MV-4-11 (cell line): Measurements from ENCODE around the gene WDR54.
A peak's percentile ranks its signal among the peaks of the same experiment; 100 is the strongest.

ENCODE experiments used
- DNase-seq: peaks from one replicate; lab custom pipeline; 2025; lab: John Stamatoyannopoulos, UW

WDR54 gene

GRCh38 chr2:74421221-74421870 is at the start of gene WDR54, which contains the start of gene C2orf81:
TSS of gene WDR54 (plus strand) at chr2:74421730. CDS start at chr2:74422154, 424 bp downstream.
TSS of gene C2orf81 (minus strand) at chr2:74421619. CDS start at chr2:74421560, 59 bp downstream.
- DNase-seq: peak; percentile 89

- DNase-seq: no peak
Measured at GRCh38 chr2:74372674-74373073, 48.9 kb upstream of the WDR54 start.

- DNase-seq: no peak
Measured at GRCh38 chr2:74373221-74373676, 48.3 kb upstream of the WDR54 start.

- no peak for DNase-seq
Measured at GRCh38 chr2:74373985-74374384, 47.5 kb upstream of the WDR54 start.

- no peak for DNase-seq
Measured at GRCh38 chr2:74374509-74375205, 46.9 kb upstream of the WDR54 start.

- peak; percentile 63 for DNase-seq
Measured at GRCh38 chr2:74375838-74376237, 45.7 kb upstream of the WDR54 start.

GRCh38 chr2:74378007-74378406 is 43.5 kb upstream of the WDR54 start:
- DNase-seq: no peak

- no peak for DNase-seq
Measured at GRCh38 chr2:74379851-74380789, 41.4 kb upstream of the WDR54 start, which contains the start of gene DCTN1. TSS of gene DCTN1 (minus strand) at chr2:74380311. CDS start at chr2:74380037, 274 bp downstream.

GRCh38 chr2:74381751-74382150 is 39.8 kb upstream of the WDR54 start:
- no peak for DNase-seq

- DNase-seq: no peak
Measured at GRCh38 chr2:74383254-74383653, 38.3 kb upstream of the WDR54 start.

- DNase-seq: no peak
Measured at GRCh38 chr2:74384051-74384450, 37.5 kb upstream of the WDR54 start.

GRCh38 chr2:74385396-74385795 is 36.1 kb upstream of the WDR54 start:
- DNase-seq: peak; percentile 73

- DNase-seq: peak; percentile 6
Measured at GRCh38 chr2:74387346-74387745, 34.2 kb upstream of the WDR54 start.

- DNase-seq: no peak
Measured at GRCh38 chr2:74390606-74391005, 30.9 kb upstream of the WDR54 start.

GRCh38 chr2:74391209-74391579 is 30.3 kb upstream of the WDR54 start:
- DNase-seq: peak; percentile 15

GRCh38 chr2:74391580-74392448 is 29.7 kb upstream of the WDR54 start:
- peak; percentile 85 for DNase-seq

GRCh38 chr2:74392449-74392743 is 29.1 kb upstream of the WDR54 start:
- no peak for DNase-seq

- DNase-seq: no peak
Measured at GRCh38 chr2:74393525-74393924, 28.0 kb upstream of the WDR54 start.

GRCh38 chr2:74396149-74396548 is 25.4 kb upstream of the WDR54 start:
- no peak for DNase-seq

- DNase-seq: peak; percentile 31
Measured at GRCh38 chr2:74399785-74400184, 21.7 kb upstream of the WDR54 start.

- no peak for DNase-seq
Measured at GRCh38 chr2:74401891-74402290, 19.6 kb upstream of the WDR54 start.

- no peak for DNase-seq
Measured at GRCh38 chr2:74406035-74406434, 15.5 kb upstream of the WDR54 start.
